Neural crest cell (in vitro differentiated cells): ENCODE measurements around the gene TMEM9. TPM values are rescaled to one million over a fixed set of nuclear protein-coding genes. Genes with fewer than 3 reads are reported as not detected.
A peak's percentile ranks its signal among the peaks of the same experiment; 100 is the strongest.

Experiments used
- DNase-seq: peaks from one replicate; pipeline ENCODE4 v3.0.0; 2021; ENCODE audit warnings: low read depth, mixed read lengths, low spot score
- H3K27ac Mint-ChIP-seq: one replicate; pipeline ENCODE4 v1.8.0; 2021; ENCODE audit warnings: mild to moderate bottlenecking, mixed read lengths; ENCODE audit not compliant: unreplicated experiment
- H3K27me3 Mint-ChIP-seq: 2 replicates; pipeline ENCODE4 v1.8.0; 2021; ENCODE audit warnings: low read depth, mild to moderate bottlenecking, mixed read lengths
- H3K36me3 Mint-ChIP-seq: 2 replicates; pipeline ENCODE4 v1.8.0; 2021; ENCODE audit warnings: low read depth, mild to moderate bottlenecking, mixed read lengths
- H3K4me1 Mint-ChIP-seq: 2 replicates; pipeline ENCODE4 v1.8.0; 2021; ENCODE audit warnings: mixed read lengths
- H3K4me3 Mint-ChIP-seq: one replicate; pipeline ENCODE4 v1.8.0; 2021; ENCODE audit warnings: mild to moderate bottlenecking, mixed read lengths
- H3K9me3 Mint-ChIP-seq: 2 replicates; pipeline ENCODE4 v1.8.0; 2021; ENCODE audit warnings: mixed read lengths
- CTCF ChIP-seq: fragments of 200-600 bp; sonication (generic); conservative IDR thresholded peaks from 2 replicates; pipeline ENCODE4 v1.5.0; 2021; ENCODE audit warnings: antibody characterized with exemption, mild to moderate bottlenecking
- total RNA-seq: library from RNA; stranded (reverse); gene quantifications from 2 replicates; pipeline ENCODE4 v1.2.1, GENCODE V29; 2021

The TMEM9 gene
- total RNA-seq, 1 donor from 2014 or later = 89.4 TPM

GRCh38 chr1:201141418-201141817 lies 12.9 kb downstream of the TMEM9 start:
- no peaks in the 10 kb centered on the region for H3K4me1 Mint-ChIP-seq
- no peak for DNase-seq
- no peaks in the 10 kb centered on the region for H3K9me3 Mint-ChIP-seq
- no peak overlapping the region for H3K27ac Mint-ChIP-seq
- H3K4me3 Mint-ChIP-seq = no peak overlapping the region
- H3K27me3 Mint-ChIP-seq = no peaks in the 10 kb centered on the region
- peaks cover 9% of the 10 kb centered on the region for H3K36me3 Mint-ChIP-seq
- no peak for TF ChIP-seq CTCF

- Mint-ChIP-seq H3K9me3 (no peaks in the 10 kb centered on the region), H3K27ac (no peak overlapping the region), H3K4me1 (no peaks in the 10 kb centered on the region), H3K27me3 (no peaks in the 10 kb centered on the region), H3K36me3 (peaks cover 9% of the 10 kb centered on the region), H3K4me3 (peak overlapping the region; percentile 24)
- TF ChIP-seq CTCF = no peak
- DNase-seq = no peak
Measured at GRCh38 chr1:201140941-201141260, 13.4 kb downstream of the TMEM9 start.

GRCh38 chr1:201140235-201140940 lies 13.9 kb downstream of the TMEM9 start:
- no peak for TF ChIP-seq CTCF
- peaks cover 13% of the 10 kb centered on the region for H3K36me3 Mint-ChIP-seq
- DNase-seq = no peak
- no peak overlapping the region for H3K27ac Mint-ChIP-seq
- H3K4me3 Mint-ChIP-seq = no peak overlapping the region
- no peaks in the 10 kb centered on the region for H3K9me3 Mint-ChIP-seq
- H3K27me3 Mint-ChIP-seq = no peaks in the 10 kb centered on the region
- H3K4me1 Mint-ChIP-seq = no peaks in the 10 kb centered on the region

GRCh38 chr1:201139756-201140155 lies 14.5 kb downstream of the TMEM9 start:
- H3K9me3 Mint-ChIP-seq = no peaks in the 10 kb centered on the region
- H3K4me1 Mint-ChIP-seq = no peaks in the 10 kb centered on the region
- H3K27ac Mint-ChIP-seq = no peak overlapping the region
- H3K36me3 Mint-ChIP-seq = peaks cover 15% of the 10 kb centered on the region
- no peak for DNase-seq
- TF ChIP-seq CTCF = no peak
- H3K4me3 Mint-ChIP-seq = no peak overlapping the region
- no peaks in the 10 kb centered on the region for H3K27me3 Mint-ChIP-seq

- peak overlapping the region; percentile 86 for H3K27ac Mint-ChIP-seq
- no peaks in the 10 kb centered on the region for H3K9me3 Mint-ChIP-seq
- TF ChIP-seq CTCF = no peak
- H3K27me3 Mint-ChIP-seq = no peaks in the 10 kb centered on the region
- no peaks in the 10 kb centered on the region for H3K4me1 Mint-ChIP-seq
- peaks cover 19% of the 10 kb centered on the region for H3K36me3 Mint-ChIP-seq
- no peak overlapping the region for H3K4me3 Mint-ChIP-seq
- no peak for DNase-seq
Measured at GRCh38 chr1:201139306-201139705, 15.0 kb downstream of the TMEM9 start.
